ENCODE measurements around the gene DACH1. TPM values are rescaled to one million over a fixed set of nuclear protein-coding genes. Genes with fewer than 3 reads are reported as not detected.
A peak's percentile ranks its signal among the peaks of the same experiment; 100 is the strongest.

The DACH1 gene
- total RNA-seq (2021) (0.11 and 0.22 TPM in 2 replicates), Bru-seq, nascent RNA (percentile 18 among the genes with signal in this experiment), BruChase-seq, experiment 1, labeled RNA remaining after a 2-hour chase (percentile 13 among the genes with signal in this experiment), BruChase-seq, experiment 2, labeled RNA remaining after a 6-hour chase (percentile 8 among the genes with signal in this experiment)
- long read RNA-seq, result 0 reads

GRCh38 chr13:71867131-71867814 lies at the start of gene DACH1:
TSS of gene DACH1 (minus strand) at chr13:71867204.
- Histone ChIP-seq H3K4me1 (ENCODE audit: insufficient read depth, low read length, poor library complexity, severe bottlenecking) (peaks cover 10% of the 10 kb centered on the region), H3K27ac (ENCODE audit: low read depth, low read length, poor library complexity, severe bottlenecking) (no peak within 1 kb of the TSS), H3K9me3 (ENCODE audit: low read depth, low read length, poor library complexity, severe bottlenecking) (no peaks in the 10 kb centered on the region), H3K27me3 (replicated peaks; ENCODE audit: insufficient read depth, low read depth, low read length, poor library complexity) (peaks cover 96% of the 10 kb centered on the region), H3K36me3 (ENCODE audit: insufficient read depth, low read length, poor library complexity, severe bottlenecking) (no peaks in the 10 kb centered on the region), H3K4me3 (ENCODE audit: low read depth, low read length, poor library complexity, severe bottlenecking) (peak within 1 kb of the TSS; percentile 49)
- DNase-seq (ENCODE audit: low spot score), result peak; percentile 75
- CTCF ChIA-PET, result no interaction called here
- no peak for TF ChIP-seq CTCF (conservative IDR thresholded peaks at IDR 0.05; ENCODE audit: low read depth, low read length)
- no TSS peak for BruUV-seq (replicated peaks)
- intact Hi-C loops (cut with micrococcal nuclease; ENCODE audit: unreplicated experiment), result loop anchor here (10.0 kb wide), 1 partner anchor 242 kb away; no protein-coding TSS in a partner anchor
- POLR2A ChIA-PET (ENCODE audit: low non-redundant PET), result no interaction called here

- peaks cover 3% of the 10 kb centered on the region for H3K27me3 ChIP-seq (replicated peaks; ENCODE audit: insufficient read depth, low read depth, low read length, poor library complexity)
Observed at GRCh38 chr13:71913717-71914116, 46.7 kb upstream of the DACH1 start.

GRCh38 chr13:71912524-71912923 lies 45.5 kb upstream of the DACH1 start:
- Histone ChIP-seq H3K9me3 (ENCODE audit: low read depth, low read length, poor library complexity, severe bottlenecking) (no peaks in the 10 kb centered on the region), H3K4me1 (ENCODE audit: insufficient read depth, low read length, poor library complexity, severe bottlenecking) (no peaks in the 10 kb centered on the region), H3K36me3 (ENCODE audit: insufficient read depth, low read length, poor library complexity, severe bottlenecking) (no peaks in the 10 kb centered on the region), H3K4me3 (ENCODE audit: low read depth, low read length, poor library complexity, severe bottlenecking) (no peak overlapping the region), H3K27me3 (replicated peaks; ENCODE audit: insufficient read depth, low read depth, low read length, poor library complexity) (no peaks in the 10 kb centered on the region), H3K27ac (ENCODE audit: low read depth, low read length, poor library complexity, severe bottlenecking) (no peak overlapping the region)
- TF ChIP-seq EZH2 (IDR thresholded peaks at IDR 0.05; ENCODE audit: borderline replicate concordance, low read depth, low read length, poor library complexity, severe bottlenecking) (no peak), CTCF (conservative IDR thresholded peaks at IDR 0.05; ENCODE audit: low read depth, low read length) (no peak)
- CTCF ChIA-PET, result no interaction called here
- intact Hi-C loops (cut with micrococcal nuclease; ENCODE audit: unreplicated experiment), result no loop called here
- POLR2A ChIA-PET (ENCODE audit: low non-redundant PET), result interaction anchor here (0.6 kb wide), 1 partner anchor 485 kb away, joined by 3 read pairs; no protein-coding TSS in a partner anchor
- no TSS peak for BruUV-seq (replicated peaks)
- DNase-seq (ENCODE audit: low spot score), result no peak

More at GRCh38 chr13:71913717-71914116, 46.7 kb upstream of the DACH1 start:
- BruUV-seq (replicated peaks), result no TSS peak
- H3K9me3 ChIP-seq (ENCODE audit: low read depth, low read length, poor library complexity, severe bottlenecking), result no peaks in the 10 kb centered on the region
- H3K4me3 ChIP-seq (ENCODE audit: low read depth, low read length, poor library complexity, severe bottlenecking), result no peak overlapping the region
- intact Hi-C loops (cut with micrococcal nuclease; ENCODE audit: unreplicated experiment), result no loop called here
- H3K27ac ChIP-seq (ENCODE audit: low read depth, low read length, poor library complexity, severe bottlenecking), result no peak overlapping the region
- DNase-seq (ENCODE audit: low spot score), result no peak
- POLR2A ChIA-PET (ENCODE audit: low non-redundant PET), result no interaction called here
- CTCF ChIA-PET, result no interaction called here
- no peaks in the 10 kb centered on the region for H3K36me3 ChIP-seq (ENCODE audit: insufficient read depth, low read length, poor library complexity, severe bottlenecking)
- no peaks in the 10 kb centered on the region for H3K4me1 ChIP-seq (ENCODE audit: insufficient read depth, low read length, poor library complexity, severe bottlenecking)
- TF ChIP-seq EZH2 (IDR thresholded peaks at IDR 0.05; ENCODE audit: borderline replicate concordance, low read depth, low read length, poor library complexity, severe bottlenecking), result no peak
- no peak for TF ChIP-seq CTCF (conservative IDR thresholded peaks at IDR 0.05; ENCODE audit: low read depth, low read length)
